NCI-H526 treated with DMSO at 0.1 percent for 48 hours (cell line): ENCODE results near the gene CA6.
"Not testable (repeated sequence)": the region's sequence is repeated elsewhere in the genome, so short reads cannot be mapped to it uniquely, and the experiment has no call there.

Source experiments
- DNase-seq: peaks from one replicate; lab custom pipeline; 2025; lab: John Stamatoyannopoulos, UW

The CA6 gene

GRCh38 chr1:8945568-8945967 lies at the start of gene CA6:
Gene CA6 (plus strand): TSS chr1:8945868. CDS start chr1:8945887, 19 bp downstream.
- DNase-seq: no peak

- not testable (repeated sequence) for DNase-seq
Measured at GRCh38 chr1:8896775-8897174, 48.9 kb upstream of the CA6 start.

- not testable (repeated sequence) for DNase-seq
Measured at GRCh38 chr1:8897505-8897904, 48.2 kb upstream of the CA6 start.

- not testable (repeated sequence) for DNase-seq
Measured at GRCh38 chr1:8898418-8898817, 47.2 kb upstream of the CA6 start.

GRCh38 chr1:8899046-8899445 lies 46.6 kb upstream of the CA6 start:
- DNase-seq: no peak

GRCh38 chr1:8900684-8901083 lies 45.0 kb upstream of the CA6 start:
- not testable (repeated sequence) for DNase-seq

- DNase-seq: no peak
Measured at GRCh38 chr1:8902765-8903164, 42.9 kb upstream of the CA6 start.

GRCh38 chr1:8903410-8903809 lies 42.3 kb upstream of the CA6 start:
- no peak for DNase-seq

GRCh38 chr1:8903908-8904650 lies 41.6 kb upstream of the CA6 start:
- no peak for DNase-seq

- DNase-seq: no peak
Measured at GRCh38 chr1:8905582-8906191, 40.0 kb upstream of the CA6 start.

GRCh38 chr1:8908388-8909151 lies 37.1 kb upstream of the CA6 start:
- no peak for DNase-seq

GRCh38 chr1:8910331-8910730 lies 35.3 kb upstream of the CA6 start:
- DNase-seq: no peak

GRCh38 chr1:8910914-8911313 lies 34.8 kb upstream of the CA6 start:
- DNase-seq: no peak

- no peak for DNase-seq
Measured at GRCh38 chr1:8911416-8912309, 34.0 kb upstream of the CA6 start.

GRCh38 chr1:8913457-8913856 lies 32.2 kb upstream of the CA6 start:
- DNase-seq: no peak

GRCh38 chr1:8914466-8914865 lies 31.2 kb upstream of the CA6 start:
- DNase-seq: no peak

GRCh38 chr1:8915446-8915845 lies 30.2 kb upstream of the CA6 start:
- DNase-seq: peak; percentile 75

- not testable (repeated sequence) for DNase-seq
Measured at GRCh38 chr1:8917536-8917935, 28.1 kb upstream of the CA6 start.

GRCh38 chr1:8922962-8923361 lies 22.7 kb upstream of the CA6 start:
- DNase-seq: no peak

GRCh38 chr1:8925406-8925805 lies 20.3 kb upstream of the CA6 start:
- no peak for DNase-seq

- DNase-seq: no peak
Measured at GRCh38 chr1:8925960-8926359, 19.7 kb upstream of the CA6 start.
